AG10803 (cell line): ENCODE data around the gene PINK1.
A peak's percentile ranks its signal among the peaks of the same experiment; 100 is the strongest.

Experiments
- DNase-seq: peaks from one replicate; pipeline ENCODE4 v3.0.0; 2010; ENCODE audit warnings: low read depth
- H3K4me3 ChIP-seq: 2 replicates; pipeline ENCODE4 v1.5.1; 2011; ENCODE audit warnings: mild to moderate bottlenecking, low read length, control low read depth
- TF ChIP-seq, protein P1 (sequence below): conservative IDR thresholded peaks from 2 replicates; pipeline ENCODE4 v1.5.1; 2011; ENCODE audit warnings: mild to moderate bottlenecking, low read length, control low read depth, inconsistent platforms

PINK1 gene

DNA sequence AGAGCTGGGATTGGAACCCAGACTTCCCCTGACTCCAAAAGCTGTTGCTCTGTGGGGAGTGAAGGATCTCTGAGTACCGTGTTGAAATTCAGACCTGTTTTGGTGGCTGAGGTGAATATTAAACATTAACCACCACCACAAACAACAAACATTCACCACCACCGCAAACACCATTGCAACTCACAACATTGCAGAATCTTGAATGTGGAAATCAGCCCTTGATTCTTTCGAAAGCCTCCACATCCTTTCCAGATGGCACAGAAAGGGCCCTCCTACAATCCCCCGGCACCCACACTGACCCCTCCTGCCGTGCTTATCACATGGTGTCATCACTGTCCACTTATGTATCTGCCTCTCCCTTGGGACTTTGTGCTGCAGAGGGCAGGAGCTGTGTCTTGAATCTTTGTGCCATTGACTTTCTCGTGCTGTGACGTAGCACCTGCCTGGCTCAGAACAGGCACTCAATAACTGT is 42.9 kb upstream of the PINK1 start:
- DNase-seq, result peak; percentile 90
- TF ChIP-seq, protein P1, sequence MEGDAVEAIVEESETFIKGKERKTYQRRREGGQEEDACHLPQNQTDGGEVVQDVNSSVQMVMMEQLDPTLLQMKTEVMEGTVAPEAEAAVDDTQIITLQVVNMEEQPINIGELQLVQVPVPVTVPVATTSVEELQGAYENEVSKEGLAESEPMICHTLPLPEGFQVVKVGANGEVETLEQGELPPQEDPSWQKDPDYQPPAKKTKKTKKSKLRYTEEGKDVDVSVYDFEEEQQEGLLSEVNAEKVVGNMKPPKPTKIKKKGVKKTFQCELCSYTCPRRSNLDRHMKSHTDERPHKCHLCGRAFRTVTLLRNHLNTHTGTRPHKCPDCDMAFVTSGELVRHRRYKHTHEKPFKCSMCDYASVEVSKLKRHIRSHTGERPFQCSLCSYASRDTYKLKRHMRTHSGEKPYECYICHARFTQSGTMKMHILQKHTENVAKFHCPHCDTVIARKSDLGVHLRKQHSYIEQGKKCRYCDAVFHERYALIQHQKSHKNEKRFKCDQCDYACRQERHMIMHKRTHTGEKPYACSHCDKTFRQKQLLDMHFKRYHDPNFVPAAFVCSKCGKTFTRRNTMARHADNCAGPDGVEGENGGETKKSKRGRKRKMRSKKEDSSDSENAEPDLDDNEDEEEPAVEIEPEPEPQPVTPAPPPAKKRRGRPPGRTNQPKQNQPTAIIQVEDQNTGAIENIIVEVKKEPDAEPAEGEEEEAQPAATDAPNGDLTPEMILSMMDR, result no peak
- no peak overlapping the region for H3K4me3 ChIP-seq

DNA sequence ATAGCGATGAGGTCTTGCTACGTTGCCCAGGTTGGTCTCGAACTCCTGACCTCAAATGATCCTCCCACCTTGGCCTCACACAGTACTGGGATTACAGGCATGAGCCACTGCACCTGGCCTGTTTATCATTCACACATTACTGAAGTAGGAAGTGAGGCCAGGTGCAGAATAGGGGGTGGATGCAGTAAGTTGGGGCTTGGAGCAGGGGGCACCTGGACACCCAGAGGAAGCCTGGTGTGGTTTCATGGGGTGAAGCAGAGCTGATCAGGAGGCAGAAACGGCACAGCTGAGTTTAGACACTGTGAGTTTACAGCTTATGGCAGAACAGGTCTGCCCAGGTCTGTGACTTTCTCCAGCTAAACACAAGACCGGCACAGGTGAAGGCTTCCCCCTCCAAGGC is 39.5 kb upstream of the PINK1 start:
- TF ChIP-seq, protein P1, result no peak
- DNase-seq, result no peak
- no peak overlapping the region for H3K4me3 ChIP-seq

DNA sequence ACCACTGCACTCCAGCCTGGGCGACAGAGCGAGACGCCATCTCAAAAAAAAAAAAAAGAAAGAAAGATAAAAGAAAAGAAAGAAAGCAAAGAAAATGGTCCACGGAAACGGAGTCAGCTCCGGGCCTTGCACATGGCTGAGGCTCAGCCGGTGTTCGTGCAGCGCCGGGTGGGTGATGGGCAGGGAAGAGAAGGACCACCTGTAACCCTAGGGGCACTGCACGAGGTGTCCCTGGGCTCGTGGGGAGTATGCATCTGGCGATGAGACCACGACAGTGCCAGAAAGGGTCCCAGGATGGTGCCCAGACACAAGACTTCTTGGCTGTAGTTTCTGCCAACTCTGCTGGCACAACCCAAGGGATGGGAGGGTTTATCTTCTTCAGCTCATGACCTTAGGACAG is 38.5 kb upstream of the PINK1 start:
- TF ChIP-seq, protein P1, result no peak
- H3K4me3 ChIP-seq, result no peak overlapping the region

GRCh38 chr1:20596106-20596505 is 37.2 kb upstream of the PINK1 start:
- H3K4me3 ChIP-seq, result no peak overlapping the region
- TF ChIP-seq, protein P1, result no peak
- no peak for DNase-seq

More for the DNA sequence above, 38.5 kb upstream of the PINK1 start:
- no peak for DNase-seq

- TF ChIP-seq, protein P1, result no peak
- DNase-seq, result no peak
Measured at GRCh38 chr1:20597650-20598049, 35.6 kb upstream of the PINK1 start.

GRCh38 chr1:20600156-20600555 is 33.1 kb upstream of the PINK1 start:
- TF ChIP-seq, protein P1, result no peak
- no peak for DNase-seq
- no peak overlapping the region for H3K4me3 ChIP-seq

More at GRCh38 chr1:20597650-20598049, 35.6 kb upstream of the PINK1 start:
- no peak overlapping the region for H3K4me3 ChIP-seq

- no peak overlapping the region for H3K4me3 ChIP-seq
- TF ChIP-seq, protein P1, result no peak
- no peak for DNase-seq
Measured at GRCh38 chr1:20601129-20601825, 32.0 kb upstream of the PINK1 start.
